ENCODE measurements around the gene SYK.
"Not testable (repeated sequence)": the region's sequence is repeated elsewhere in the genome, so short reads cannot be mapped to it uniquely, and the experiment has no call there.

Gene SYK

DNA sequence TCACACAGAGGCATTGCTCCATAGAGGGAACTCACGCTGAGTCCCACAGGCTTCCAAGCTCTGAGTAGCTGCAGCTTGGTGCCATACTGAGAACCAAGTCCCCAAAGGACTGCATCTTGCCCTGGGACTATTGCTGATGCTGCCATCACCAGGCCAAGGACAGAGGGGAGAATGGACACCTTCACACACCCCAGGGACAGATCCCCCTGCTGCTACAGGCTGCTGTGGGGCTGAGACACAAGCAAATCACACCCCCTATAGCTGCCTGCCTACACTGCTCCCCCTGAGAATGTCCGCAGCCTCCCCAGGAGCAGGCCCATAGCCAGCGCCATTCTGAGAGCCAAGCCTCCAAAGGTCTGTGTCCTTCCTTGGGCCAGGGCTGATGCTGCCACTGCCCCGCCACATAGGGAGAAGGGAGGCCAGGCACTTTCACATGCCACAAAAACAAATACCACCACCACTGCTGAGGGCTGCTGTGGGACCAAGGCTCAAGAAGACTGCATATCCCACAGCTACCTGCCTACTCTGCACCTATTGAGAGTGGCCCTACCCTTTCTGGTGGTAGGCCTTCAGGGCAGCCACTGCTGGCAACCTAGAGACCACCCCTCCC lies 81.5 kb downstream of the SYK start:
- Histone ChIP-seq H3K9ac (ENCODE audit: low read depth, low read length) (no peak overlapping the region), H3K36me3 (ENCODE audit: insufficient read depth, low read length) (no peaks in the 10 kb centered on the region), H3K27ac (ENCODE audit: low read depth, low read length) (no peak overlapping the region), H3K4me3 (ENCODE audit: low read length) (no peak overlapping the region), H3K4me1 (ENCODE audit: insufficient read depth, low read length) (no peaks in the 10 kb centered on the region), H3K27me3 (ENCODE audit: insufficient read depth, low read length) (no peaks in the 10 kb centered on the region), H3K9me3 (ENCODE audit: insufficient read depth, low read depth, low read length) (peaks cover 5% of the 10 kb centered on the region)
- WGBS, result 95% methylated on average over 4 of the region's 4 CpGs

GRCh38 chr9:90883661-90884060 lies 82.0 kb downstream of the SYK start:
- Histone ChIP-seq H3K4me3 (ENCODE audit: low read length) (no peak overlapping the region), H3K9me3 (ENCODE audit: insufficient read depth, low read depth, low read length) (peaks cover 5% of the 10 kb centered on the region), H3K4me1 (ENCODE audit: insufficient read depth, low read length) (no peaks in the 10 kb centered on the region), H3K27ac (ENCODE audit: low read depth, low read length) (no peak overlapping the region), H3K9ac (ENCODE audit: low read depth, low read length) (no peak overlapping the region), H3K36me3 (ENCODE audit: insufficient read depth, low read length) (no peaks in the 10 kb centered on the region), H3K27me3 (ENCODE audit: insufficient read depth, low read length) (no peaks in the 10 kb centered on the region)
- WGBS, result 100% methylated on average over 2 of the region's 2 CpGs

- 89% methylated on average over 8 of the region's 8 CpGs for WGBS
- Histone ChIP-seq H3K27ac (ENCODE audit: low read depth, low read length) (no peak overlapping the region), H3K36me3 (ENCODE audit: insufficient read depth, low read length) (no peaks in the 10 kb centered on the region)
Observed at GRCh38 chr9:90884178-90884577, 82.6 kb downstream of the SYK start.

GRCh38 chr9:90886868-90887267 lies 85.2 kb downstream of the SYK start:
- not testable (repeated sequence) for H3K36me3 ChIP-seq (ENCODE audit: insufficient read depth, low read length); H3K9ac ChIP-seq (ENCODE audit: low read depth, low read length); H3K27ac ChIP-seq (ENCODE audit: low read depth, low read length); H3K9me3 ChIP-seq (ENCODE audit: insufficient read depth, low read depth, low read length); H3K4me3 ChIP-seq (ENCODE audit: low read length); H3K27me3 ChIP-seq (ENCODE audit: insufficient read depth, low read length)
- H3K4me1 ChIP-seq (ENCODE audit: insufficient read depth, low read length), result peaks cover 13% of the 10 kb centered on the region

More at GRCh38 chr9:90884178-90884577, 82.6 kb downstream of the SYK start:
- H3K4me1 ChIP-seq (ENCODE audit: insufficient read depth, low read length), result no peaks in the 10 kb centered on the region; the same call in 1 of the 2 replicates
- H3K9me3 ChIP-seq (ENCODE audit: insufficient read depth, low read depth, low read length), result peaks cover 5% of the 10 kb centered on the region
- no peak overlapping the region for H3K9ac ChIP-seq (ENCODE audit: low read depth, low read length)
- no peaks in the 10 kb centered on the region for H3K27me3 ChIP-seq (ENCODE audit: insufficient read depth, low read length)
- H3K4me3 ChIP-seq (ENCODE audit: low read length), result no peak overlapping the region

DNA sequence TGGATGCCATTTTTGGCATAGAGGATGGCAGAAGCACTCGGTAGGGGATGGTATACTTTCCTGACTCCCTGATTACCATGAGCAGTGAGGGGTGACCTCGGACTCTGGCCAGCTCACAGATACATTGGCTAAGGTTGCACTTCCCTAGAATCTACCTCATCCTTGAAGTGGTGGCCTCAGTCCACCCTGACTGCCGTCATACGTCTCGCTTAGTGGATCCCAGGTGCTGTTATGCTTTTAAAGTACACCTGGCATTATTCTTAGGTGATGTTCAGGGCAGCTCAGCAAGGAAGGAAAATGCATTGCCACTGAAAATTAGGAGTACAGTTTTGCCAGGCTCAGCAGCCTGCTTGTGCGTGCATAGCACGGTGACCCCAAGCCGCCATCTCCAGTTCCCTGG lies 87.3 kb downstream of the SYK start:
- Histone ChIP-seq H3K9ac (ENCODE audit: low read depth, low read length) (no peak overlapping the region), H3K4me3 (ENCODE audit: low read length) (no peak overlapping the region), H3K27me3 (ENCODE audit: insufficient read depth, low read length) (no peaks in the 10 kb centered on the region), H3K27ac (ENCODE audit: low read depth, low read length) (no peak overlapping the region), H3K36me3 (ENCODE audit: insufficient read depth, low read length) (no peaks in the 10 kb centered on the region), H3K9me3 (ENCODE audit: insufficient read depth, low read depth, low read length) (peaks cover 5% of the 10 kb centered on the region), H3K4me1 (ENCODE audit: insufficient read depth, low read length) (peaks cover 23% of the 10 kb centered on the region)
- WGBS, result 95% methylated on average over 8 of the region's 8 CpGs

GRCh38 chr9:90890146-90890810 lies 88.7 kb downstream of the SYK start:
- H3K27me3 ChIP-seq (ENCODE audit: insufficient read depth, low read length), result no peaks in the 10 kb centered on the region
- no peak overlapping the region for H3K9ac ChIP-seq (ENCODE audit: low read depth, low read length)
- H3K4me1 ChIP-seq (ENCODE audit: insufficient read depth, low read length), result peaks cover 23% of the 10 kb centered on the region
- H3K4me3 ChIP-seq (ENCODE audit: low read length), result no peak overlapping the region
- 76% methylated on average over 10 of the region's 10 CpGs for WGBS
- no peaks in the 10 kb centered on the region for H3K36me3 ChIP-seq (ENCODE audit: insufficient read depth, low read length)
- peak overlapping the region; percentile 15; the same call in 1 of the 2 replicates for H3K27ac ChIP-seq (ENCODE audit: low read depth, low read length)
- H3K9me3 ChIP-seq (ENCODE audit: insufficient read depth, low read depth, low read length), result no peaks in the 10 kb centered on the region

GRCh38 chr9:90891308-90892040 lies 89.9 kb downstream of the SYK start:
- WGBS, result 90% methylated on average over 8 of the region's 8 CpGs
- Histone ChIP-seq H3K4me3 (ENCODE audit: low read length) (no peak overlapping the region), H3K4me1 (ENCODE audit: insufficient read depth, low read length) (peaks cover 33% of the 10 kb centered on the region)

DNA sequence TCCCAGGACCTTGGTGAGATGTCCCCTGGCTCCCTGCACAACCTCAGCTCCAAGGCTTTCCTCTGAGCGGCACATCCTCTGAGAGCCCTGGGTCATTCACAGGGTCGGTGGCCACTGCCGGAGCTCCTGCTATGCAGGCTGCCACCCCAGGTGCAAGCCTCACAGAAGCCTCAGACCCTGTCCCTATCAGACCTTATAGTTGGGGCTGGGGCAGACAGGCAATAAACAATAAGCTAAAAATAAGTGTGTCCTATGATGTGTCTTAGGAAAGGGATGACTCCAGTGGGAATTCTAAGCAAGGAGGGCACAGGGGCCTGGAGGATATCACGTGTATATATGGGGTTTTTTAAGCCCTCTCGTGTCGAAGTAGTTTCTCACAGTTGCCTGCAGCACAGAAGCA lies 91.3 kb downstream of the SYK start:
- H3K36me3 ChIP-seq (ENCODE audit: insufficient read depth, low read length), result no peaks in the 10 kb centered on the region
- no peak overlapping the region for H3K4me3 ChIP-seq (ENCODE audit: low read length)
- peaks cover 34% of the 10 kb centered on the region for H3K4me1 ChIP-seq (ENCODE audit: insufficient read depth, low read length)
- H3K27me3 ChIP-seq (ENCODE audit: insufficient read depth, low read length), result no peaks in the 10 kb centered on the region
- 76% methylated on average over 6 of the region's 6 CpGs for WGBS
- no peak overlapping the region for H3K9ac ChIP-seq (ENCODE audit: low read depth, low read length)
- no peak overlapping the region for H3K27ac ChIP-seq (ENCODE audit: low read depth, low read length)
- H3K9me3 ChIP-seq (ENCODE audit: insufficient read depth, low read depth, low read length), result no peaks in the 10 kb centered on the region

More at GRCh38 chr9:90891308-90892040, 89.9 kb downstream of the SYK start:
- Histone ChIP-seq H3K36me3 (ENCODE audit: insufficient read depth, low read length) (no peaks in the 10 kb centered on the region), H3K27me3 (ENCODE audit: insufficient read depth, low read length) (no peaks in the 10 kb centered on the region), H3K9me3 (ENCODE audit: insufficient read depth, low read depth, low read length) (no peaks in the 10 kb centered on the region), H3K27ac (ENCODE audit: low read depth, low read length) (no peak overlapping the region), H3K9ac (ENCODE audit: low read depth, low read length) (no peak overlapping the region)

DNA sequence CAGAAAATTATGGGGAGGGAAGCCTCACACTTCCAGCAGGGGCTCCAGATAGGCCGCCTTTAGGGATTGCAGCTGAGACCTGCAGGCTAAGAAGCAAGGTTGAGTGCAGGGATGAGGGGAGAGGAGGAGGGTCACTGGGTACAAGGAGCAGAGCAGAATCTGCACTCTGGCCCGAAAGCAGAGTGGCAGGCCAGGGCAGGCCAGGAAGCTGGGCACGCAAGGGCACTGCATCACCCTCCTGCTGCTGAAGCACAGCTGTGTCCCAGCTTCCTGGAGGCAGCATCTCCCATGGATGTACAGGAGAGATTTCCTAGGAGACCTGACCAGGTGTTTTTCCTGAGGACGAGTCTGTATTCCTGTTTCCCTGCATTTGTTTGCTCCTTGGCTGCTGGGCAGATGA lies 92.1 kb downstream of the SYK start:
- H3K36me3 ChIP-seq (ENCODE audit: insufficient read depth, low read length), result no peaks in the 10 kb centered on the region
- peaks cover 34% of the 10 kb centered on the region for H3K4me1 ChIP-seq (ENCODE audit: insufficient read depth, low read length)
- H3K27me3 ChIP-seq (ENCODE audit: insufficient read depth, low read length), result no peaks in the 10 kb centered on the region
- H3K9me3 ChIP-seq (ENCODE audit: insufficient read depth, low read depth, low read length), result no peaks in the 10 kb centered on the region
- no peak overlapping the region for H3K4me3 ChIP-seq (ENCODE audit: low read length)
- no peak overlapping the region for H3K9ac ChIP-seq (ENCODE audit: low read depth, low read length)
- H3K27ac ChIP-seq (ENCODE audit: low read depth, low read length), result no peak overlapping the region
- 85% methylated on average over 4 of the region's 4 CpGs for WGBS

- H3K9ac ChIP-seq (ENCODE audit: low read depth, low read length), result no peak overlapping the region
- H3K4me3 ChIP-seq (ENCODE audit: low read length), result no peak overlapping the region
- H3K27ac ChIP-seq (ENCODE audit: low read depth, low read length), result no peak overlapping the region
- 84% methylated on average over 15 of the region's 16 CpGs for WGBS
- H3K4me1 ChIP-seq (ENCODE audit: insufficient read depth, low read length), result peaks cover 34% of the 10 kb centered on the region
- H3K27me3 ChIP-seq (ENCODE audit: insufficient read depth, low read length), result no peaks in the 10 kb centered on the region
- H3K9me3 ChIP-seq (ENCODE audit: insufficient read depth, low read depth, low read length), result no peaks in the 10 kb centered on the region
- H3K36me3 ChIP-seq (ENCODE audit: insufficient read depth, low read length), result no peaks in the 10 kb centered on the region
Observed at GRCh38 chr9:90894986-90895687, 93.5 kb downstream of the SYK start.

- Histone ChIP-seq H3K4me3 (ENCODE audit: low read length) (no peak overlapping the region), H3K4me1 (ENCODE audit: insufficient read depth, low read length) (peaks cover 28% of the 10 kb centered on the region), H3K27me3 (ENCODE audit: insufficient read depth, low read length) (no peaks in the 10 kb centered on the region), H3K9me3 (ENCODE audit: insufficient read depth, low read depth, low read length) (no peaks in the 10 kb centered on the region), H3K36me3 (ENCODE audit: insufficient read depth, low read length) (no peaks in the 10 kb centered on the region), H3K9ac (ENCODE audit: low read depth, low read length) (no peak overlapping the region), H3K27ac (ENCODE audit: low read depth, low read length) (0 out of 2 replicates have a peak overlapping the region, but pooled peaks have one; percentile 53)
- 74% methylated on average over 6 of the region's 7 CpGs for WGBS
Observed at GRCh38 chr9:90895786-90896185, 94.2 kb downstream of the SYK start.
